IMR-90 (cell line): Measurements from ENCODE around the gene SETX. TPM values are rescaled to one million over a fixed set of nuclear protein-coding genes. Genes with fewer than 3 reads are reported as not detected.

Experiments used
- ATAC-seq: fragments of 200-7000 bp; cut with Tn5 transposase; 2 replicates; pipeline ENCODE4 v1.9.1; 2020; ENCODE audit warnings: low read depth, mild to moderate bottlenecking, moderate library complexity
- BruUV-seq: library from RNA; stranded (reverse); fragments of 400-500 nt; replicated peaks from 2 replicates; lab custom pipeline; 2021; lab: Mats Ljungman, UMichigan
- CTCF ChIA-PET: fragments of 300-600 bp; formaldehyde crosslinking; extraction: SDS; loops from one replicate; lab custom pipeline; 2021; ENCODE audit warnings: antibody characterized with exemption; lab: Yijun Ruan, JAX
- POLR2A ChIA-PET: fragments of 300-600 bp; sonication (Branson Sonifier 250); formaldehyde crosslinking; loops from one replicate; lab custom pipeline; 2022; ENCODE audit warnings: antibody characterized with exemption; ENCODE audit not compliant: unreplicated experiment; lab: Charles Lee
- DNase-seq: peaks from one replicate; pipeline ENCODE4 v3.0.0; 2013
- H2AFZ ChIP-seq: replicated peaks from 2 replicates; pipeline ENCODE3; 2013; ENCODE audit warnings: low read length, mild to moderate bottlenecking; ENCODE audit not compliant: poor library complexity
- H2AK5ac ChIP-seq: 2 replicates; pipeline ENCODE4 v1.6.1; 2013; ENCODE audit warnings: low read depth, low read length, inconsistent platforms
- H2AK9ac ChIP-seq: replicated peaks from 2 replicates; pipeline ENCODE3; 2013; ENCODE audit warnings: mild to moderate bottlenecking, low read depth, low read length, moderate library complexity; ENCODE audit not compliant: poor library complexity
- H2BK120ac ChIP-seq: 2 replicates; pipeline ENCODE4 v1.6.1; 2013; ENCODE audit warnings: low read depth, low read length, inconsistent platforms
- H2BK15ac ChIP-seq: 3 replicates; pipeline ENCODE4 v1.6.1; 2013; ENCODE audit warnings: low read depth, low read length, inconsistent platforms
- H2BK20ac ChIP-seq: 2 replicates; pipeline ENCODE4 v1.6.1; 2013; ENCODE audit warnings: low read depth, mild to moderate bottlenecking, inconsistent platforms, low read length, moderate library complexity
- H2BK5ac ChIP-seq: 2 replicates; pipeline ENCODE4 v1.6.1; 2013; ENCODE audit warnings: mild to moderate bottlenecking, low read depth, low read length, inconsistent platforms; ENCODE audit not compliant: poor library complexity, severe bottlenecking
- H3K14ac ChIP-seq: replicated peaks from 2 replicates; pipeline ENCODE4 v1.6.1; 2013; ENCODE audit warnings: low read depth, low read length, inconsistent platforms
- H3K18ac ChIP-seq: 2 replicates; pipeline ENCODE4 v1.6.1; 2013; ENCODE audit warnings: low read depth, low read length, control low read depth
- H3K23ac ChIP-seq: 2 replicates; pipeline ENCODE4 v1.6.1; 2013; ENCODE audit warnings: low read depth, low read length, inconsistent platforms
- H3K27ac ChIP-seq: 2 replicates; pipeline ENCODE4 v1.5.1; 2013; ENCODE audit warnings: mild to moderate bottlenecking, control low read depth, low read length; ENCODE audit not compliant: insufficient read depth
- H3K27me3 ChIP-seq: 2 replicates; pipeline ENCODE4 v1.6.1; 2013; ENCODE audit warnings: low read length; ENCODE audit not compliant: control insufficient read depth, insufficient read depth
- H3K36me3 ChIP-seq: 2 replicates; pipeline ENCODE4 v1.6.1; 2013; ENCODE audit warnings: low read length, mixed read lengths; ENCODE audit not compliant: control insufficient read depth, insufficient read depth
- H3K4ac ChIP-seq: 2 replicates; pipeline ENCODE4 v1.6.1; 2013; ENCODE audit warnings: low read depth, low read length, inconsistent platforms
- H3K4me1 ChIP-seq: 2 replicates; pipeline ENCODE4 v1.6.1; 2013; ENCODE audit warnings: low read length, mixed read lengths; ENCODE audit not compliant: control insufficient read depth, insufficient read depth
- H3K4me2 ChIP-seq: 2 replicates; pipeline ENCODE4 v1.6.1; 2013; ENCODE audit warnings: low read depth, mild to moderate bottlenecking, control low read depth, low read length, moderate library complexity
- H3K4me3 ChIP-seq: 2 replicates; pipeline ENCODE4 v1.5.1; 2013; ENCODE audit warnings: low read depth, mild to moderate bottlenecking, control low read depth, low read length, moderate library complexity; ENCODE audit not compliant: insufficient read depth
- H3K56ac ChIP-seq: 2 replicates; pipeline ENCODE4 v1.6.1; 2013; ENCODE audit warnings: low read length, inconsistent platforms; ENCODE audit not compliant: insufficient read depth; ENCODE audit errors: extremely low read depth
- H3K79me1 ChIP-seq, 2 experiments: 2 replicates each; pipeline ENCODE4 v1.6.1; 2013; ENCODE audit warnings: low read length in 2 of 2, inconsistent platforms in 1 of 2, low read depth in 1 of 2
- H3K9ac ChIP-seq: 2 replicates; pipeline ENCODE4 v1.6.1; 2013; ENCODE audit warnings: low read depth, low read length, control low read depth
- H3K9me1 ChIP-seq: 2 replicates; pipeline ENCODE4 v1.6.1; 2013; ENCODE audit warnings: low read length, inconsistent platforms; ENCODE audit not compliant: insufficient read depth
- H3K9me3 ChIP-seq: 2 replicates; pipeline ENCODE4 v1.6.1; 2013; ENCODE audit warnings: low read length; ENCODE audit not compliant: control insufficient read depth, insufficient read depth
- H4K20me1 ChIP-seq: 2 replicates; pipeline ENCODE4 v1.6.1; 2013; ENCODE audit warnings: low read length, inconsistent platforms; ENCODE audit not compliant: insufficient read depth
- H4K5ac ChIP-seq: 2 replicates; pipeline ENCODE4 v1.6.1; 2013; ENCODE audit warnings: mild to moderate bottlenecking, low read depth, low read length, control low read depth
- H4K8ac ChIP-seq, 2 experiments: 2 replicates each; pipeline ENCODE4 v1.6.1; 2013; ENCODE audit warnings: low read depth in 2 of 2, low read length in 2 of 2, control low read depth in 1 of 2, inconsistent platforms in 1 of 2
- H4K91ac ChIP-seq: 2 replicates; pipeline ENCODE4 v1.6.1; 2013; ENCODE audit warnings: low read depth, low read length, inconsistent platforms; ENCODE audit not compliant: insufficient read depth
- BHLHE40 ChIP-seq: fragments of 150-350 bp; IDR thresholded peaks from 2 replicates; pipeline ENCODE4 v1.6.1; 2016; ENCODE audit warnings: mild to moderate bottlenecking, low read depth, low read length
- CHD1 ChIP-seq: IDR thresholded peaks from 2 replicates; pipeline ENCODE4 v1.6.1; 2012; ENCODE audit warnings: low read depth, low read length, improper control_type of control experiment
- FOS ChIP-seq: fragments of 150-350 bp; IDR thresholded peaks from 2 replicates; pipeline ENCODE4 v1.6.1; 2016; ENCODE audit warnings: low read depth, low read length
- MAZ ChIP-seq: IDR thresholded peaks from 2 replicates; pipeline ENCODE4 v1.6.1; 2012; ENCODE audit warnings: low read depth, mild to moderate bottlenecking, low read length, improper control_type of control experiment, moderate library complexity, borderline replicate concordance
- NFE2L2 ChIP-seq: fragments of 150-350 bp; IDR thresholded peaks from 2 replicates; pipeline ENCODE4 v1.6.1; 2016; ENCODE audit warnings: low read depth, mild to moderate bottlenecking, low read length
- RCOR1 ChIP-seq: IDR thresholded peaks from 2 replicates; pipeline ENCODE4 v1.6.1; 2012; ENCODE audit warnings: mild to moderate bottlenecking, low read length, improper control_type of control experiment; ENCODE audit not compliant: insufficient replicate concordance
- SMC3 ChIP-seq: fragments of 150-350 bp; IDR thresholded peaks from 2 replicates; pipeline ENCODE4 v1.6.1; 2016; ENCODE audit warnings: low read depth, mild to moderate bottlenecking, antibody characterized with exemption, low read length, moderate library complexity
- WGBS, 2 experiments: methylation state at CpG; one replicate each; pipeline versions ENCODE4 v1.1.5 to v1.1.7; 2013; ENCODE audit warnings: missing lambda C conversion rate in 2 of 2; ENCODE audit not compliant: insufficient read length in 1 of 2; ENCODE audit errors: extremely low coverage in 2 of 2; 5-methylcytosine and 5-hydroxymethylcytosine counted together
- dilution Hi-C: fragments of 300-500 bp; cut with HindIII; formaldehyde crosslinking; loops from one replicate; pipeline ENCODE4 v1.14.3; 2018; ENCODE audit warnings: low sequenced_read_pairs; ENCODE audit not compliant: unreplicated experiment
- in situ Hi-C: fragments of 300-500 bp; cut with MboI; formaldehyde crosslinking; loops from 3 replicates; pipeline ENCODE4 v1.14.3; 2019; ENCODE audit warnings: low sequenced_read_pairs, inconsistent platforms, mixed read lengths
- intact Hi-C: fragments of 100-400 bp; cut with micrococcal nuclease; formaldehyde crosslinking; loops from 2 replicates; pipeline ENCODE4 v1.10.0; 2022
- polyA plus RNA-seq, 3 experiments: library from polyadenylated mRNA; depleted of rRNA; stranded (reverse); fragments of >200 nt; gene quantifications; 2 replicates each; pipeline ENCODE4 v1.2.3, GENCODE V29; 2012; ENCODE audit warnings: low replicate concordance in 1 of 3
- total RNA-seq: library from RNA; depleted of rRNA; stranded (reverse); fragments of >200 nt; gene quantifications from 2 replicates; pipeline ENCODE4 v1.2.3, GENCODE V29; 2012
- TF ChIP-seq, protein P1 (sequence below): fragments of 150-350 bp; IDR thresholded peaks from 2 replicates; pipeline ENCODE4 v1.6.1; 2016; ENCODE audit warnings: low read depth, mild to moderate bottlenecking, low read length, moderate library complexity, borderline replicate concordance
- TF ChIP-seq, protein P2 (sequence below): fragments of 150-350 bp; IDR thresholded peaks from 2 replicates; pipeline ENCODE4 v1.6.1; 2017; ENCODE audit warnings: mild to moderate bottlenecking, antibody characterized with exemption, low read length, low read depth

The SETX gene
- total and polyA plus RNA-seq, 2 of the 4 experiments (the other 2 are of a cell fraction) = 13.1 to 55.0 TPM

DNA sequence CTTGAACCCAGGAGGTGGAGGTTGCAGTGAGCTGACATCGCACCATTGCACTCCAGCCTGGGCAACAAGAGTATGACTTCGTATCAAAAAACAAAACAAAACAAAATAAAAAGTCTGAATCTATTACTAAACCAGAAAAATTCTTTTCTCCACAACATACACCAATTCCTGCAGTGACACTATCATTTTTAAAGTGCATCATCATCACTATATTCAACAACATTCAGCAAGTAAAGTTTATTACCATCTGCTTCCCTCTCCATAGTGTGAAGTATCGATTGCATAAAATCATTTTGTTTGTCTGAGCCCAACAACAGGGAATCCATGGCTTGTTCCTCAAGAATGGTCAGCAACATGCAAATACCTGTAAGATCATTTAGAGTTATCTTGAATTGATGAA lies 20.4 kb downstream of the SETX start:
- TF ChIP-seq, protein P1, sequence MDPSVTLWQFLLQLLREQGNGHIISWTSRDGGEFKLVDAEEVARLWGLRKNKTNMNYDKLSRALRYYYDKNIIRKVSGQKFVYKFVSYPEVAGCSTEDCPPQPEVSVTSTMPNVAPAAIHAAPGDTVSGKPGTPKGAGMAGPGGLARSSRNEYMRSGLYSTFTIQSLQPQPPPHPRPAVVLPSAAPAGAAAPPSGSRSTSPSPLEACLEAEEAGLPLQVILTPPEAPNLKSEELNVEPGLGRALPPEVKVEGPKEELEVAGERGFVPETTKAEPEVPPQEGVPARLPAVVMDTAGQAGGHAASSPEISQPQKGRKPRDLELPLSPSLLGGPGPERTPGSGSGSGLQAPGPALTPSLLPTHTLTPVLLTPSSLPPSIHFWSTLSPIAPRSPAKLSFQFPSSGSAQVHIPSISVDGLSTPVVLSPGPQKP = no peak
- TF ChIP-seq, protein P2, sequence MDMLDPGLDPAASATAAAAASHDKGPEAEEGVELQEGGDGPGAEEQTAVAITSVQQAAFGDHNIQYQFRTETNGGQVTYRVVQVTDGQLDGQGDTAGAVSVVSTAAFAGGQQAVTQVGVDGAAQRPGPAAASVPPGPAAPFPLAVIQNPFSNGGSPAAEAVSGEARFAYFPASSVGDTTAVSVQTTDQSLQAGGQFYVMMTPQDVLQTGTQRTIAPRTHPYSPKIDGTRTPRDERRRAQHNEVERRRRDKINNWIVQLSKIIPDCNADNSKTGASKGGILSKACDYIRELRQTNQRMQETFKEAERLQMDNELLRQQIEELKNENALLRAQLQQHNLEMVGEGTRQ = no peak
- TF ChIP-seq CHD1 (no peak), FOS (no peak), MAZ (no peak), BHLHE40 (no peak), NFE2L2 (no peak), SMC3 (no peak), RCOR1 (no peak)
- H3K27me3 ChIP-seq = no peaks in the 10 kb centered on the region
- intact Hi-C loops (loop anchor here (5.0 to 10.0 kb wide), 2 partner anchors 57 to 60 kb away; no protein-coding TSS in a partner anchor), dilution Hi-C loops (no loop called here), in situ Hi-C loops (loop anchor here (25.0 kb wide), 1 partner anchor 1197 kb away; the partner anchor contains the start of gene NUP214)
- H4K8ac ChIP-seq = no peak overlapping the region
- no peak overlapping the region for H4K91ac ChIP-seq
- no peak overlapping the region for H3K4me3 ChIP-seq
- H3K23ac ChIP-seq = no peak overlapping the region
- no peak overlapping the region for H2BK120ac ChIP-seq
- H2BK20ac ChIP-seq = no peak overlapping the region
- no peak overlapping the region for H2BK15ac ChIP-seq
- no peak overlapping the region for H3K4ac ChIP-seq
- ChIA-PET CTCF (no interaction called here), POLR2A (no interaction called here)
- DNase-seq (no peak), ATAC-seq (no peak)
- no peaks in the 10 kb centered on the region for H4K20me1 ChIP-seq
- H4K5ac ChIP-seq = no peak overlapping the region
- no peak overlapping the region for H3K56ac ChIP-seq
- no peak overlapping the region for H3K4me2 ChIP-seq
- H3K27ac ChIP-seq = no peak overlapping the region
- H2AK5ac ChIP-seq = no peak overlapping the region
- no CpG with 5 or more reads among the region's 3 CpGs for WGBS, 2 experiments
- peaks cover 45% of the 10 kb centered on the region for H3K36me3 ChIP-seq
- H3K9ac ChIP-seq = no peak overlapping the region
- H3K18ac ChIP-seq = no peak overlapping the region
- no peak overlapping the region for H3K14ac ChIP-seq
- no peaks in the 10 kb centered on the region for H3K4me1 ChIP-seq
- peaks cover 7 to 20% of the 10 kb centered on the region in 2 experiments for H3K79me1 ChIP-seq
- no peak overlapping the region for H2AFZ ChIP-seq
- no peaks in the 10 kb centered on the region for H3K9me1 ChIP-seq
- H3K9me3 ChIP-seq = no peaks in the 10 kb centered on the region
- H2AK9ac ChIP-seq = no peak overlapping the region
- no TSS peak for BruUV-seq
- no peak overlapping the region for H2BK5ac ChIP-seq
